NCI-H748 (cell line): ENCODE measurements around the gene INAFM2.

Source experiments
- DNase-seq: peaks from one replicate; lab custom pipeline; 2025; ENCODE audit not compliant: unreplicated experiment; lab: John Stamatoyannopoulos, UW

The INAFM2 gene

DNA sequence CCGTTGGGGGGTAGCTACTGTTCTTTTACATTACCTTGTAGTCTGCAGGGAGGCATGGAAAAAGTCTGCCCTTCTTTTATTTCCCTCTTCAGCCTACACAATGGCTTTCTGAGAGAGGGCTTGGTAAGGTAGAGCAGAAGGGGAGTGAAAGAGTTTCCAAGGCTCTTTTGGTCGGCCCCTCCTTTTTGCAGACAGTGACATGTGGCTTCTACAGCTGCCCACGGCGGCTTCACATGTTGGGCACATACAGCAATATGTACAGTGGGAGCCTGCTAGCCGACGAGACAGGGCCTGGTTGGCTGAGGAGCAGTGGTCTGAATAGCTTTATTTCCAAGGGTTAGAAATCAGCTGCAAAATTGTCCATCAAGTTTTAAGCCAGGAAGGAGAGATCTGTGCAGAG is 4.0 kb downstream of the INAFM2 start:
- no peak for DNase-seq

DNA sequence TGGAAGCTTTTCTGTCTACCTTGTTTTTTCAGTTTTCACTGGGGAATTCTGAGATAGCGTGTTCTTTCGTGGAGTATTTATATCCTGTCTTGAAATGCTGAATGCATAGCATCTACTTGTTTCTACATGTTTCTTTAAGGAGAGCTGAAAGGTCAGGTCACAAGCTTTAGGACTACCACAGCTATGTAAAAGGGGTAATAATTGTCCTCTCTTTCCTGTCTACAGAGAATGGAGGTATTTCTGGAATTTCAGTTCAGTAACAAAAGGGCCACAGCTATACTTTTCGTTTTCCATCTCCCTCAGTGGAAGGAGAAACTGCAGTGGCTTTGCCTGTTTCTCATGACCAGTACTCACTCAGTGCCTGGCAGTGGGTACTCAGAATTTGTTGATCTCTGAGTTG is 4.7 kb downstream of the INAFM2 start:
- no peak for DNase-seq

DNA sequence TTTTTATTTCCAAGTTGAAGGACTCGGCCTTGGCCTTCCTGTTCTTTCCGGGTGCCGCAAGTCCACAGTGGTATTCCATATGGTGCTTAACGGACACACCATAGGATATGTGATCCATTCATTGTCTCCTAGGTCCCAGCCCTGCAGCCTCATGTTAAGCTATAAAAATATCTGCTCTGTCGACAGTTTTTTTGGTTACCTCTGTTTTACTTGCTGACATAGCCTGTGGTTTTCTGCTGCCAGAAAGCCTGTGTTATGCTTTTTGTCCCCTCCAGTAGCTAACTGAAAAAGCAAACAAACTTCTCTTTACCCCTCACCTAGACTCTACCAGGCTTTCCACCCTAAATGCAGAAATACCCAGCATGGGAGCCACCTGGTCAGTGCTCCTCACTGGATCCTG is 5.3 kb downstream of the INAFM2 start:
- no peak for DNase-seq

DNA sequence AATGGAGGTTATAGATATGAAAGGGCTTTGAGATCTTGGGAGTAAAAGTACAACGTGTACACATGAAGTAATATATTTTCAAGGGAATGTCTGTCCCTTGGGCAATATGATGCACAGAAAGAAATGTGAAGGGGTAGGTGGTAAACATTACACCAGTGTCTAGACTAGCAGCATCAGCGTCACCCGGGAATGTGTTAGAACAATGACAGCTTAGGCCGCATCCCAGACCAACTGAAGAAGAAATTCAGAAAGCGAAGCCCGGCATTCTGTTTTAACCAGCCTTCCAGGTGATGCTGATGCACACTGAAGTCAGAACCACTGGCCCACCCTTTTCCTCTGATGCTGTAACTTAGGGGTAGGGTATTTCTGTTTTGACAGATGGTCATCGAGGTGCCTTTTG is 6.3 kb downstream of the INAFM2 start:
- no peak for DNase-seq

DNA sequence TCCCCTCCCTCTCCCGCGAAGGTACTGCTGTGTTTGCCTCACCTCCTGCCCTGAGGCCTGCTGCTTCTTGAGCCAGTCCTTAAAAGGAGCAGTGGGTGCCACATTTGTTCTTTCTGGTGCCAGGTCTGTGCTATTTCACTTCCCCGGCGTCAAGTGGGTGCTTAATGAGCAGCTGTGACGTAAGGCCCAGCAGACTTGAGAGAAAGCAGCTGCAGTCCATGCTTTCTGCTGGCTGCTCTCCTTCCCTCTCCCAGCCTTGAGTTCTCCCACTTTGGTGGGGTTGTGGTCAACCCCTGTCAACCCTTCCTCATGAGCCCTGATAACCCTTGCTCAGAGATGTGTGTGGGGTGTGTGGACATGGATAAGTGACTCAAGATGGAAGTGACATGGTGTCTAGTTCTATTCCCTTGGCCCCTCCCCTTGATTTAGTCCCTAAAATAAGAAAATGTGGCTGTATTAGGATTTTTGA is 6.9 kb downstream of the INAFM2 start:
- no peak for DNase-seq

DNA sequence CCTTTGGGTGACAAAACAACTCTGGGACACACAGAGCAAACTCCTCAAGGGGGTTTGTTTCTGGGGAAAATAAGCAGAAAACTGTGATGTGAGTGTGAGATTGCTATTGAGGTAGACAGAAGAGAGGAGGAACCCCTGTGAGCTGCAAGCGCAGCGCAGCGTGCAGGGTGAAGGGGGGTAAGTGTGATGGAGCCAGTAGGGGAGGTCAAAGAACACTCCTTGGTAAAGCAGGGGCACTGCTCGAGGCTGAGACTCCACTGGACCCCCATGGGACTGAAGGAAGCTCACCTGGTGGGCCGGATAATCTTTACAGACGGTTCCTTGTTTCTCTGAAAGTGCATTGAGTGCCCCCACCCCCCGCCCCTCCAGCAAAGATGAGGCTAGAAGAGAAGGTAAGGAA is 7.5 kb downstream of the INAFM2 start:
- DNase-seq, result no peak

DNA sequence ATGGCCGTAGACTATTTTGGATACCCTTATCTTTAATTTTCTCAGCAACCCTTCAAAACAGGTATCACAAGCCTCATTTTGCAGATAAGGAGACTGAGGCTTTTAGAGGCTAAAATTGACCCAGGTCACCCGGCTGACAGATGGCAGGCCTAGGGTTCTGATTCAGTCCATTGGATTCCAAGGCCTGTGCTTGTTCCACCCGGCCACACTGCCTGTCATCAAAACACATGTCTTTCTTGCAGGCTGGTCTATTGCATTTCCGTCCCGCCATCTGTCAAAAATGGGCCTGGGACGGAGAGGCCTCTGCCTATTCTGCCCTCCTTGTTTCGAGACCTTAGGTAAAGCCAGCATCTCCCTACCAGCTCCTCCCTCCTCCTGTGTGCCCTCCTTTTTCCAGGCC is 8.1 kb downstream of the INAFM2 start:
- DNase-seq, result no peak

DNA sequence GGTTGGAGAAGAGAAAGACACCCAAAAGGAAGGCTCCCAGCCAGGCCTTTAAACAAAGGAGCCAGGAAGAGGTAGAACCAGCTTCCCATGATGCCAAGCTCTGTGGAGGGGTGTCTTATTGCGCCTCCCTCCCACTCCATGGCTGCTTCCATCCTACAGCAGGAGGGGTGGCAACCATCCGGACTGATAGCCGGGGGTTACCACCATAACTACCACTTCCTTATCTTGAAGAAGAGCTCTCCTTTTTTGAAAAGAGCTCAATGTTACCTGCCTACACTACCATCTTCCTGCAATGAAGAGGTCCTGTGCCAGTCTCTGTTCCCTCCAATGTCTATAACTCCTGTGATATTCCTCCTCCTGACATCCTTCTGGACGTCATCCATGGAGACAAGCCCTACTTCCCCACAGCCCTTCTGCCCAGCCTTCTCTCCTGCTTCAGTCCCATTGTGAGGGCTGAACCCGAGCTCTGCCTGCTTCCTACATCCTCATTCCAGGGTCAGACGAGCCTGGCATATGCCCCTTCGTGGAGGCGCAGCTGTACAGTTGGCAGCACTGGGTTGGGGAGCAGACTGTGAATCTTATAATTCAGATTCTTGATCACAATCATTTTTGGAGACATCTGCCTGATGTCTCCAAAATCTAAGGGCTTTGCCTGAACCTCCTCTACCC is 8.8 kb downstream of the INAFM2 start:
- DNase-seq, result no peak

DNA sequence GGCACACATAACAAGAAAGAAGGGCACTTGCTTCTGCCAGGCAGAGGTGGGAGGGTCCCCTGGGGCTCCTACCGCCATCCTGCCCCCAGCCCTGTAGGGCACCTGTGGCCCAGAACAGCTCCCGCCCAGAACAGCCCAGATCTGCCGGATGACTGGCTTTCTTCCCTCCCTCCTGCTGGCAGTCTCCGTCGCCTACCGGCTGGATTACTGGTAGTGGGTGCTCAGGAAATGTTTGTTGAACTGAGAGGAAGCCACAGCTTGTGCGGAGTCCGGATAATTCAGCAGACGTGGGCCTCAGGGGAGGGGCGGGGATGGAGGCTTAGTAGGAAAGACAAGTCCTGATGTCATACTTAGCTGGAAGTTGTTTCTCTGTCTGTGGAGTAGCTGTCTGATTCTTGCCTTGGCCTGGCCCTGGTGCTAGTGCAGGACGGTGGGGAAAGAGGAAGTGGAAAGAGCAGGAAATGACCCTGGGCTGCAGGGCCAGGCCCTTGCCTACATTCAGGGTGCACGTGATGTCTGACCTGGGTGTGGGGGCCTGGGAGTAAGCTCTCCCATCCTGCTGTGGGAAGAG is 10.5 kb downstream of the INAFM2 start:
- DNase-seq, result no peak

DNA sequence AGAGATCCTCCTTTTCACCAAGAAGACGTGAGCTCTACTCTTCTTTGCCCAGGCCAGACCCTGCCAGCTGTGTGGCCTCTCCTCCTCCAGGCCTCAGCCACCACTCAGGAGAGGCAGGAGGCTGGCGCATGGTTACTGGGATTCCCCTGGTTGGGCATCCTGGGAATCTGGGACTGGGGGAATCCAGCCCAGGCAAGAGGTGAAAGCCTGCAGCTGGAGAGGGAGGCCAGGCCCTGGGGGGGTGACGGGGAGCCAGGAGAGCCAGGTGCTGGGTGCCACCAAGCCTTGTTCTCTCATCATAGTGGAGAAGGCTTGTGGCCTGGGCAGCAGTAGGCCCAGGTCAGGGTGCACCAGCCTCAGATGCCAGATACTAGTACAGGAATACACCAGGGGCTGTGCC is 11.0 kb downstream of the INAFM2 start:
- DNase-seq, result no peak

DNA sequence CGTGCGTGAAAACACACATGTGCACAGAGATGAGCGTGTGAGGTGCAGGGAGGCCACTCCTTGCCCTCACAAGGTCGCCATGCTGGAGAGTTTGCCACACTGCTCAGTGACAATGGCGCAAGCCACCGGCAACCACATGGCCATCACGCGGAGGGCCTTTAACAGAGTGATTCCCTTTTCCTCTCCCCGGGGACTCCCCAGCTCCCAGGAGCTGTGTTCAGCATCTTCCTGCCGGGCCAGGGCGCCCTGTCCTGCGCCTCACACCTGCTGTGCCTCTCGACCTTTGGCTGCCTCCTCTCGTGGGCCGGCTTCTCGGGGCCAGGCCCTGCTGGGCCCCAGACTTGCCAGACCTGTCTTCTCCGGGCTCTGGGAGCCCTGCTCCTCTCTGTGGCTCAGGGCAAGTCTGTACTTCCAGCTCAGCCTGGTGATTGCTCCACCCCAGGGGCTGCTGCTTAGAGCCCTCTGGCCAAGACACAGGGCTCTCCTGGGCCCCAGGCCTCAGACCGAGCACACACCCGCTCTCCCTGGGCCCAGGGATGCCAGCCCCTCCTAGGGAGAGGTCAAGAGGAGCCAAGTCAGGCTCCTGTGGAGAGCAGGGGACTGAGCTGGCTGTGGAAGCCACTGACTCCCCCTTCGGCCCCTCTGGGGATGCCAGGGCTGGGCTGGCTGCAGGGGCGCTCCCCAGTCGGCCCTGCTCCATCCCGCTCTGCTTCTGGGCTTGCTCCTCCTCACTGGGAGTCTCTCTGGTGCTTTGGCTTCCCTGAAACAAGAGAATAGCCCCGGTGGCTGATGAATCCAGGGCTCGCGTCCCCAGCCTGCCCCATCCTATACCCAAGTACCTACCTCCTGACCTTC is 11.7 kb downstream of the INAFM2 start:
- DNase-seq, result no peak

DNA sequence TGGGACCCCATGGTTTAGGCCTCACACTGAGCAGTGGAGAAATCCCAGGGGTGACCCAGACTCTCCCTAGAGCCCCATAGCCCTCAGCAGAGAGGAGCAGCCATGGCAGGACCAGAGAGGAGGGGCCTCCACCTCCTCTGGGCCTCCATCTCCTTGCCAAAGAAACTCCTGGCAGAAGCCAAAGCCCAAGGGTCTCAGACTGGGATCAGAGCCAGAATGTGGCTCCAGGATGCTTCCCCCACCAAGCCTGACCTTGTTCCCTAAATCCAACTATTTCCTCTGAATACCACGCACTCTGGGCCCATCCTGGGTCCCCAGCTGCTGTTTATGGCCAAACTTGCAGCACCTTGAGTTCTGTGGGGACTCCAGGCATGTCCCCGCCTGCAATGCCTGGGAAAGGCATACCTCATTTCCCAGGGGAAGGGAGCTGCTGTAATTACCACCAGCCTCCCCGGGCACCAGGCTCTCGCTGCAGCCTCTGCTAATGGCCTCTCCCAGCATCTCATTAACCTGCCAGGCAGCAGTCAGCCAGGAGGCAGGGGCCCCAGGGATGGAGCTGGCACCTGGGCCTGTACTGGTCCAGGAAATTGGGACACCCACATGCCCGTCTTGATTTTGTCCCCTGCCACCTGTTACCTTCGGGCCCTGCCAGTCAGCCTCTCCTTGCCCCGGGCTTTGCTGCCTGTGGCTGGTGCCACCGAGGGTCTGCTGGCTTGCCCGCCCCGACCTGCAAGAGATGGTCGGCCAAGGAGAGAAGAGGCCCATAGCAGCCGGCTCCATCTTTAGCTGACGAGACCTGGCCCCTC is 12.6 kb downstream of the INAFM2 start:
- no peak for DNase-seq

DNA sequence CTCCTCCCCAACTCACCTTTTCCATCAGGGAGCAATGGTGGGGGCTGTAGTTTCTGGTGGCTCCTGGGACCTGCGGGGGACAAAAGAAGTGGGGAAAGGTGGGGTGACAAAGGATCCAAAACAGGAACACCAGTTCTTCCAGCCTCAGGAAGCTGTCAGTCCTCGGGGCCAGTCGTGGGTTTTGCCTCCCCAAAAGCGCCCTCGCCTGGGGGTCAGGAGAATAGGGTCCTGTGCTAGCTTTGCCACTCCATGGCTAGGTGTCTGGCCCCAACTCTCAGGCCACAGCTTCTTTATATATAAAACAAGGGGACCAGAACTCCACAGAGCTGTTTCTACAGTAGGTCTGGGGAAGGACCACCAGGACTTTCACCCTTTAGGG is 13.2 kb downstream of the INAFM2 start:
- no peak for DNase-seq

DNA sequence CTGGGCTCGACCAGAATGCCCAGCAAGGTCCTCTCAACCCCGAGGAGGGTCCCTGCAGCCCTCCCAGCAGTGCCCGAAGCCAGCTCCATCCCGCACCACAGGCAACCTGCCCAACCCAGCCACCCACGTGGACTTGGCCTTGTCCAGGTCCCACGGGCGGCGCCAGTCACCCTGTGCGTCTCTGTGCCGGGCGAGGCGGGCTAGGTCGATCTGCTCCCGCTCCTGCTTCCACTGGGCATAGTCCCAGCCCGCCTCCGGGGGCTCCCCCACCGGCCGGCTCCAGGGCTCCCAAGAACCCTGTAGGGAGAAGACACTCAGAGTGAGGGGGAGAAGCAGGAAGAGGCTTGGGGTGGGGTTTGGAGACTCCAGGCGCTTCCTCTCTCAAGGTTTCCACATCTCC is 14.1 kb downstream of the INAFM2 start:
- no peak for DNase-seq

DNA sequence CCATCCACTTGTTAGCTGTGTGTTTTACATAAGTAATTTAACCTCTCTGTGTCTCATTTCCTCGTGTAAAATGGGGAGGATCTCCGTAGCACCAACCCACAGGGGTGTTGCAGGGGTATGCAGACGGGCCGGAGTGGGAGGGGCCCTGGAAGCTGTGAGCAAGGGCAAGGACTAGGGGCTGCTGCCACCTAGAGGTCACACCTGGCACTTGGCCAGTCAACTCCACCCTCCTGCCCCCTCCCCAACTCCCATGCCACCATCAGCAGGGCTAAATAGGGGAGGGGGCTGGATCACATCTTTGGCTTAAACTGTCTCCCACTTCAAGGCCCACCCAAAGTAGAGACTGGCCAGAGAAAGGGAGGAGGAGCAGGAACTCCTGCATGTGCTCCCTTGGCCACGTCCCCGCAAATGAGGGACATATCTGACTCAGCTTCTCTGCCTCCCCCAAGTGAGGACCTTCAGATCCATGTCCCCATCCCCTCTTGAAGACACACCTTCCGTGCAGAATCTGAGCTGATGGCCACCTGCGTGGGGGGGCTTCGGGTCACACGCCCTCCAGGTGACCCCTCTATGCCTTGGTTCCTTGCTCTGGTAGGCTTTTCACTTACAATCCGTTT is 14.7 kb downstream of the INAFM2 start:
- peak; percentile 62 for DNase-seq

DNA sequence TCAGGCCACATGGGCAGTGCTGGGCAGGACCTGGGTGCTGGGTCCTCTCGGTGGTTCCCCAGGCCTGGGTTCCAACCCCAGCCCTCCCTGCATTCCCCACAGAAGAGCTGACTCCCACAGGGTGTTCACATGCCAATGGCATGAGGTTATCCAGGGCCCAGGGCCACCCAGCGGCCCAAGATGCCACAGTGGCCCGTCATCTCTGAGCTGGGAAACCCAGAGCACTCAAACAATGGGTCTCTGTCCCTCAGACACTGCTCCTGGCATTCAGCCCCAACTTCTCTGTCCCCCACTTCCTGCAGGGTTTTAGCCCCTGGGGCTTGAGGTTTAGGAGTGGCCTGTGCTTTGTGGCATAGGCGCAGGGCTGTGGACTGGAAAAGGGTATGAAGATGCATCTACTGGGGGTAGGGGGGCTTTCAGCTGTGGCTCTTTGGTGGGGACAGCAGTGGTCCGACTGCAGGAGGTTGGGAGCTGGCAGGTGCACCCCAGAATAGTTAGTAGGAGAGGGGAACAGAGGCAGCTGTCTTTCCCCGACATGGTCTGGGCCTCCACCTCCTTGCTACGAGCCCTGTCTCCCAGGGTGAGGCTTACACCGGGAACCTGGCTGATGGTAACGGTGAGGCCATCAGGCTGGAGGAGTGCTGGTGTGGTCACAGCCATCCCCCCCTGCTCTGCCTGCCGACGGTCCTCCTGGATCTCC is 15.6 kb downstream of the INAFM2 start:
- no peak for DNase-seq

DNA sequence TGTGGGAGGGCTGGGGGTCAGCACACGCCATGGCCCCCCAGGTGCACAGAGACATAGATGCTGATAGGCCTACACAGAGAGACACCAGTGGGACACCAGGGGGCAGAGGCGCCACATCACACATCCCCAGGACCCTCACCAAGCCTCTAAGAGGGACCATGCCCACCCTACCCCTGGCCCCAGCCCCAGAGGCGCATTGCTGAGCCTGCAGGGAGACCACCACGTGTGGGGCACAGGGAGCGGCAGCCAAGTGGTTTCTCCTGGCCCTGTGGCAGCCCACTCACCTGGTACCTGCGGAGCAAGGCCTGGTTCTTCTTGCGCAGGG is 16.1 kb downstream of the INAFM2 start:
- DNase-seq, result no peak

DNA sequence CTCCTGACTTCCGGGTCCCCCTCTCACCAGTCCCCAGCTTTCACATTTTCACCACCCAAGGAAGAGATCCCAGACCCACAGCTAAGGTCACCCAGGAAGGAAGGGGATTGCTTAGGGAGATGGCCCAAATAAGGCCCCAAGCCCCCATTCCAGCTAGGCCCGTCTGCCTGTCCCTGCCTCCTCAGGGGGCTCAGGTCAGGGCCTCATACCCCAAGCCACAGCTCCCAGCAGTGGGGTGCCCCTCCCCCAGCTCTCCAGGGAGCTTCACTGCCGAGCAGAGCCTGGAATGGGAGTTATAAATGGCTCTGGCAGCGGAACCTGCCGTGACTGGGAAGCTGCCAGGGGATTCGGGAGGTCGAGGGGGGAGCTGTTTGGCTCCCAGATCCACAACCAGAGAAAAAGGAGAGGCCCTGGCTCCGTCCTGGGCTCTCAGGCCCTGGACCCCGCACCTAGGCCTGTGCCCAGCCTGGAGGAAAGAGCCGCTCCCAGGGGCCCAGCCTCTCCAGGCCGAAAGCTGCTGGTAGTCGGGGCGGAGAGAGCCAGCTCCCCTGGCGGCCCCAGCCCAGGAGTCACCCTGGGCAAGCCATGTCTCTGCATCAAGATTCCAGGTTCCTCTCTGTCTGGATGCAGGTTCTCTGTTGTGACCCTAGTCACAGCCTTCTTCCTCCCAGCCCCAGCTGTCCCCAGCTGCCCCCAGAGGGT is 16.7 kb downstream of the INAFM2 start:
- DNase-seq, result no peak

DNA sequence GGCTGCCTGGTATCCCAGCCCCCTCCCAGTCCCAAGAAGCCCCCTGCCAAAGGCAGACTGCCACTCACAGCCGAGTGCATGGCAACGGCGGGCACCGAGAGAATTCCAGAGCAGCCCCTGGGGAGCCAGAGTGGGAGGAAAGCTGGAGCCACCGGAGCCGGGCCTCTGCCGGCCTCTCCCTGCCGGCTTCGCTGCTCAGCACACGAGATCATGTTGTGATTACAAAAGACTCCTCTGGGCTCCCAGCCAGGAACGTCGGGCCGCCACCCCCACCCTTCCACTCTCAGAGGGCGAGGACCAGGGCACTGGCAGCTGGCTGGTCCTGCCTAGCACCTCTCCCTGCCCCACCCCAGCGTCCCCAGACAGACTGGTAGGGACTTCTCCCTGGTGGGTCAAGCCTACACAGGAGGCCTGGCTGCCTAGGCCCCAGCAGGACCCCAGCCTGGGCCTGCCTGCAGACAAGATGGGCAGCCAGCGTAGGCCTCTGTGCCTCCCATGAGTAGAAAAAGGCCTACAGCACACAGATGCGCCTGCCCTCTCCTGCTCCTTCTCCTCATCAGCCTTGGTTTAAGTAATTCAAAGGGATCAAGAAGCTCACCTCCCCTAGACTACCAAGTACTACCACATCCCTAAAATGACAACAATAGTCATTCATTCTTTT is 17.4 kb downstream of the INAFM2 start, which contains the start of gene CCDC9B:
Gene CCDC9B (minus strand): TSS at position 200 of the 661 bp plus-strand sequence. CDS start 120 bp downstream, at position 80.
- DNase-seq, result peak; percentile 64
